ENCODE results near the gene ZNF575.

GRCh38 chr19:43561139-43561970 lies 28.4 kb downstream of the ZNF575 start:
- no peak for TF ChIP-seq EP300 (IDR thresholded peaks at IDR 0.05)
- TF ChIP-seq, protein P1, sequence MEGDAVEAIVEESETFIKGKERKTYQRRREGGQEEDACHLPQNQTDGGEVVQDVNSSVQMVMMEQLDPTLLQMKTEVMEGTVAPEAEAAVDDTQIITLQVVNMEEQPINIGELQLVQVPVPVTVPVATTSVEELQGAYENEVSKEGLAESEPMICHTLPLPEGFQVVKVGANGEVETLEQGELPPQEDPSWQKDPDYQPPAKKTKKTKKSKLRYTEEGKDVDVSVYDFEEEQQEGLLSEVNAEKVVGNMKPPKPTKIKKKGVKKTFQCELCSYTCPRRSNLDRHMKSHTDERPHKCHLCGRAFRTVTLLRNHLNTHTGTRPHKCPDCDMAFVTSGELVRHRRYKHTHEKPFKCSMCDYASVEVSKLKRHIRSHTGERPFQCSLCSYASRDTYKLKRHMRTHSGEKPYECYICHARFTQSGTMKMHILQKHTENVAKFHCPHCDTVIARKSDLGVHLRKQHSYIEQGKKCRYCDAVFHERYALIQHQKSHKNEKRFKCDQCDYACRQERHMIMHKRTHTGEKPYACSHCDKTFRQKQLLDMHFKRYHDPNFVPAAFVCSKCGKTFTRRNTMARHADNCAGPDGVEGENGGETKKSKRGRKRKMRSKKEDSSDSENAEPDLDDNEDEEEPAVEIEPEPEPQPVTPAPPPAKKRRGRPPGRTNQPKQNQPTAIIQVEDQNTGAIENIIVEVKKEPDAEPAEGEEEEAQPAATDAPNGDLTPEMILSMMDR (IDR thresholded peaks at IDR 0.05), result no peak
